Measurements from ENCODE around the gene GTF2A2.

DNA sequence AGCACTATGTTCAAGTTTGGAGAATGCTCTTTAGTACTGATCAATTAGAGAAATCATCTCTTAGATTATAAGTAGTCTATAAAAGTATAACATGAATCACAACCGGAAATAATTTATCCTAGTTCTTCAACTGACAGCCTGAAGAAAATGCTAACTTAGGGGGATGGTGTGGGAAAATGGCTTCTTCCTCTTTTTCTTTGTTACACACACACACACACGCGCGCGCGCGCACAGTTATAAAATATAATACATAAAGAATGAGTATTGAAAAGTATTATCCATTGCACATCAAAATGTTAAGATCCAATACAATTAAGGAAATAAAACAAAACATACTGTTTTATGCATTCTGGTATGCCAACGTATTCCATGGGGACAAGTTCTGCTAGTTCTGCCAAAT is 11.2 kb upstream of the GTF2A2 start:
- TF ChIP-seq EP300 (IDR thresholded peaks at IDR 0.05) = no peak
- TF ChIP-seq, protein P1, sequence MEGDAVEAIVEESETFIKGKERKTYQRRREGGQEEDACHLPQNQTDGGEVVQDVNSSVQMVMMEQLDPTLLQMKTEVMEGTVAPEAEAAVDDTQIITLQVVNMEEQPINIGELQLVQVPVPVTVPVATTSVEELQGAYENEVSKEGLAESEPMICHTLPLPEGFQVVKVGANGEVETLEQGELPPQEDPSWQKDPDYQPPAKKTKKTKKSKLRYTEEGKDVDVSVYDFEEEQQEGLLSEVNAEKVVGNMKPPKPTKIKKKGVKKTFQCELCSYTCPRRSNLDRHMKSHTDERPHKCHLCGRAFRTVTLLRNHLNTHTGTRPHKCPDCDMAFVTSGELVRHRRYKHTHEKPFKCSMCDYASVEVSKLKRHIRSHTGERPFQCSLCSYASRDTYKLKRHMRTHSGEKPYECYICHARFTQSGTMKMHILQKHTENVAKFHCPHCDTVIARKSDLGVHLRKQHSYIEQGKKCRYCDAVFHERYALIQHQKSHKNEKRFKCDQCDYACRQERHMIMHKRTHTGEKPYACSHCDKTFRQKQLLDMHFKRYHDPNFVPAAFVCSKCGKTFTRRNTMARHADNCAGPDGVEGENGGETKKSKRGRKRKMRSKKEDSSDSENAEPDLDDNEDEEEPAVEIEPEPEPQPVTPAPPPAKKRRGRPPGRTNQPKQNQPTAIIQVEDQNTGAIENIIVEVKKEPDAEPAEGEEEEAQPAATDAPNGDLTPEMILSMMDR (IDR thresholded peaks at IDR 0.05) = no peak

All from stomach (tissue), 4 donors.